H1 (cell line): ENCODE data around the gene LRRC49. TPM values are rescaled to one million over a fixed set of nuclear protein-coding genes. Genes with fewer than 3 reads are reported as not detected.

Experiments used
- POU5F1 ChIP-seq: IDR thresholded peaks from 2 replicates; pipeline ENCODE4 v1.6.1; 2011; ENCODE audit warnings: low read depth, mild to moderate bottlenecking, low read length, moderate library complexity
- polyA plus RNA-seq, 7 experiments: library from polyadenylated mRNA; depleted of rRNA in 3 of 7; stranded (reverse) in 5 of 7; unstranded in 2 of 7; fragments of >200 nt in 5 of 7; fragments of 200-250 nt in 2 of 7; gene quantifications; 1 replicate in 5 of 7; 2 replicates in 1 of 7; 4 replicates in 1 of 7; pipeline versions ENCODE4 v1.2.1 to v1.2.3, GENCODE V29; 2011 to 2013; ENCODE audit warnings: missing spikeins in 2 of 7, mixed read lengths in 2 of 7
- total RNA-seq: library from RNA; stranded (reverse); fragmentation: NEBNext Ultra II Directional; extraction: Animal tissue kit (Norgen Biotek cat#: 25700); gene quantifications from 2 replicates; pipeline ENCODE4 v1.2.1, GENCODE V29; 2021

LRRC49 gene
- total and polyA plus RNA-seq, 2 of the 8 experiments (the other 6 are each of a cell fraction or from before 2014, with no cell fraction given), result 5.0 to 10.4 TPM

- no peak for TF ChIP-seq POU5F1
Measured at GRCh38 chr15:71010997-71011396, 118.4 kb downstream of the LRRC49 start (continued).
